GM19372 (cell line): ENCODE measurements around the gene IGSF8.

Source experiments
- ATAC-seq: cut with Tn5 transposase; IDR thresholded peaks from one replicate; pipeline ENCODE4 v1.9.1; 2021; ENCODE audit warnings: mild to moderate bottlenecking, low read depth, moderate library complexity; ENCODE audit not compliant: unreplicated experiment

IGSF8 gene

GRCh38 chr1:160092366-160093068 is 5.9 kb downstream of the IGSF8 start:
- no peak for ATAC-seq

GRCh38 chr1:160091666-160092223 is 6.7 kb downstream of the IGSF8 start:
- ATAC-seq = no peak

GRCh38 chr1:160090760-160091159 is 7.7 kb downstream of the IGSF8 start:
- ATAC-seq = no peak

- ATAC-seq = no peak
Observed at GRCh38 chr1:160089883-160090282, 8.5 kb downstream of the IGSF8 start.

- ATAC-seq = no peak
Observed at GRCh38 chr1:160087118-160087662, 11.2 kb downstream of the IGSF8 start.

GRCh38 chr1:160086456-160086892 is 11.9 kb downstream of the IGSF8 start:
- ATAC-seq = no peak

GRCh38 chr1:160085686-160086455 is 12.5 kb downstream of the IGSF8 start:
- ATAC-seq = no peak

GRCh38 chr1:160084771-160085321 is 13.6 kb downstream of the IGSF8 start:
- no peak for ATAC-seq

GRCh38 chr1:160083968-160084770 is 14.2 kb downstream of the IGSF8 start:
- ATAC-seq = peak; percentile 62

GRCh38 chr1:160082926-160083325 is 15.5 kb downstream of the IGSF8 start:
- no peak for ATAC-seq

- ATAC-seq = no peak
Observed at GRCh38 chr1:160082487-160082886, 15.9 kb downstream of the IGSF8 start.

GRCh38 chr1:160081261-160081936 is 17.0 kb downstream of the IGSF8 start, which contains the start of gene KCNJ9:
Gene KCNJ9 (plus strand): TSS chr1:160081538. CDS start chr1:160084031, 2,493 bp downstream.
- no peak for ATAC-seq

- no peak for ATAC-seq
Observed at GRCh38 chr1:160080381-160081100, 17.9 kb downstream of the IGSF8 start.

GRCh38 chr1:160079448-160079847 is 19.0 kb downstream of the IGSF8 start:
- no peak for ATAC-seq

GRCh38 chr1:160078512-160079195 is 19.8 kb downstream of the IGSF8 start:
- no peak for ATAC-seq

- no peak for ATAC-seq
Observed at GRCh38 chr1:160077486-160077885, 20.9 kb downstream of the IGSF8 start.

- no peak for ATAC-seq
Observed at GRCh38 chr1:160076295-160076694, 22.1 kb downstream of the IGSF8 start.

GRCh38 chr1:160075836-160076235 is 22.6 kb downstream of the IGSF8 start:
- no peak for ATAC-seq
